ENCODE data around the gene TRIM26.

TRIM26 gene

GRCh38 chr6:30175765-30176164 lies 37.4 kb downstream of the TRIM26 start:
- no peak for DNase-seq (ENCODE audit: extremely low read depth, insufficient read length)
- Histone ChIP-seq H3K4me3 (replicated peaks; ENCODE audit: low read depth, low read length) (no peak overlapping the region), H3K36me3 (ENCODE audit: control insufficient read depth, insufficient read depth, low read length) (no peaks in the 10 kb centered on the region), H3K27me3 (replicated peaks; ENCODE audit: control insufficient read depth, insufficient read depth, low read length) (no peaks in the 10 kb centered on the region; the same call in none of the 2 replicates)
- no peak for TF ChIP-seq CTCF (IDR thresholded peaks at IDR 0.05; ENCODE audit: insufficient read depth, low read length, poor library complexity, severe bottlenecking)

- Histone ChIP-seq H3K27me3 (replicated peaks; ENCODE audit: control insufficient read depth, insufficient read depth, low read length) (no peaks in the 10 kb centered on the region; the same call in none of the 2 replicates), H3K36me3 (ENCODE audit: control insufficient read depth, insufficient read depth, low read length) (no peaks in the 10 kb centered on the region), H3K4me3 (replicated peaks; ENCODE audit: low read depth, low read length) (no peak overlapping the region)
- no peak for DNase-seq (ENCODE audit: extremely low read depth, insufficient read length)
- TF ChIP-seq CTCF (IDR thresholded peaks at IDR 0.05; ENCODE audit: insufficient read depth, low read length, poor library complexity, severe bottlenecking), result no peak
These were observed 40.5 kb downstream of the TRIM26 start for GRCh38 chr6:30172681-30173080.

- H3K4me3 ChIP-seq (replicated peaks; ENCODE audit: low read depth, low read length), result no peak overlapping the region
- no peak for TF ChIP-seq CTCF (IDR thresholded peaks at IDR 0.05; ENCODE audit: insufficient read depth, low read length, poor library complexity, severe bottlenecking)
- H3K27me3 ChIP-seq (replicated peaks; ENCODE audit: control insufficient read depth, insufficient read depth, low read length), result no peaks in the 10 kb centered on the region; the same call in none of the 2 replicates
- H3K36me3 ChIP-seq (ENCODE audit: control insufficient read depth, insufficient read depth, low read length), result no peaks in the 10 kb centered on the region
- no peak for DNase-seq (ENCODE audit: extremely low read depth, insufficient read length)
These were observed 41.3 kb downstream of the TRIM26 start for GRCh38 chr6:30171677-30172471.

- Histone ChIP-seq H3K36me3 (ENCODE audit: control insufficient read depth, insufficient read depth, low read length) (no peaks in the 10 kb centered on the region), H3K4me3 (replicated peaks; ENCODE audit: low read depth, low read length) (no peak overlapping the region), H3K27me3 (replicated peaks; ENCODE audit: control insufficient read depth, insufficient read depth, low read length) (no peaks in the 10 kb centered on the region; the same call in none of the 2 replicates)
- DNase-seq (ENCODE audit: extremely low read depth, insufficient read length), result no peak
- peak; percentile 79 for TF ChIP-seq CTCF (IDR thresholded peaks at IDR 0.05; ENCODE audit: insufficient read depth, low read length, poor library complexity, severe bottlenecking)
These were observed 43.3 kb downstream of the TRIM26 start for GRCh38 chr6:30169658-30170614.

- DNase-seq (ENCODE audit: extremely low read depth, insufficient read length), result no peak
- no peaks in the 10 kb centered on the region for H3K36me3 ChIP-seq (ENCODE audit: control insufficient read depth, insufficient read depth, low read length)
- no peaks in the 10 kb centered on the region; the same call in none of the 2 replicates for H3K27me3 ChIP-seq (replicated peaks; ENCODE audit: control insufficient read depth, insufficient read depth, low read length)
- TF ChIP-seq CTCF (IDR thresholded peaks at IDR 0.05; ENCODE audit: insufficient read depth, low read length, poor library complexity, severe bottlenecking), result no peak
- no peak overlapping the region for H3K4me3 ChIP-seq (replicated peaks; ENCODE audit: low read depth, low read length)
These were observed 44.5 kb downstream of the TRIM26 start for GRCh38 chr6:30168741-30169140.
